HG03135 (cell line): ENCODE results near the gene KMT2C.
A peak's percentile ranks its signal among the peaks of the same experiment; 100 is the strongest.
"Not testable (repeated sequence)": the region's sequence is repeated elsewhere in the genome, so short reads cannot be mapped to it uniquely, and the experiment has no call there.

Source experiments
- ATAC-seq: cut with Tn5 transposase; IDR thresholded peaks from one replicate; pipeline ENCODE4 v1.9.1; 2021; ENCODE audit warnings: mild to moderate bottlenecking, moderate library complexity; ENCODE audit not compliant: unreplicated experiment

Gene KMT2C

DNA sequence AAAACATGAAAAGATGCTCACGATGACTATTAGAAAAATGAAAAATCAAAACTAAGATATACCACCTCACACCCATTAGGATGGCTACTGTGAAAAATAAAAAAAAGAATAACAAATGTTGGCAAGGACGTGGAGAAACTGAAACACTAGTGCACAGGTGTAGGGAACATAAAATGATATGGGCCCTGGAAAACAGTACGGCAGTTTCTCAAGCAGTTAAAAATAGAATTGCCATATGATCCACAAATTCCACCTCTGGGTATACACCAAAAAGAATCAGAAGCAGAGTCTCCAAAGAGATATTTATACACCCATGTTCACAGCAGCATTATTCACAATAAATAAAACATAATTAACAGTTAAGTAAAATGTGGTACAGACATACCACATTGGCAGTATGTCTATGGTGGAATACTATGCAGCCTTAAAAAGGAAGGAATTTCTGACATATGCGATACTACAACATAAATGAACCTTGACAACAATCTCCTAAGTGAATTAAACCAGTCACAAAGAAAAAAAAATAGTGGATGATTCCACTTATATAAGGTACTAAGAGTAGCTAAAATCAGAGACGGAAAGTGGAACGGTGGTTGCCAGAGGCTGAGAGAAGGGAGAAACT is 69.7 kb downstream of the KMT2C start:
- no peak for ATAC-seq

DNA sequence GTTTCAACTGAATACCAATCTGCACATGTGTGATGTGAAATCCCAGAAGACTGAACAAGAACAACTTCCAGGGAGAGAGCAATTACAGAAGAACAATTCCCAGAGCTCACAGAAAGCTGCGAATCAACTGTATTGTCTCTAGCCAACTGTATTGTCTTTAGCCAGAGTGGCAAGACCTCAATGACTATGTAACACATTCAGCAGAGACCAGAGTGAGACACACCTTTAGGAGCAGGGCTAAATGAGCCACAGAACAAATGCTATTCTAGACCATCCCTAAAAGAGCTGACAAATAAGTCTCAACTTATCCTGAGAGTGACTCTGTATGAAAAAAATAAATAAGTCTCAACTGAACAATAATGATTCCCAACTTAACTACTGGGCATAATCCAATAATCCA is 72.0 kb downstream of the KMT2C start:
- ATAC-seq, result no peak

DNA sequence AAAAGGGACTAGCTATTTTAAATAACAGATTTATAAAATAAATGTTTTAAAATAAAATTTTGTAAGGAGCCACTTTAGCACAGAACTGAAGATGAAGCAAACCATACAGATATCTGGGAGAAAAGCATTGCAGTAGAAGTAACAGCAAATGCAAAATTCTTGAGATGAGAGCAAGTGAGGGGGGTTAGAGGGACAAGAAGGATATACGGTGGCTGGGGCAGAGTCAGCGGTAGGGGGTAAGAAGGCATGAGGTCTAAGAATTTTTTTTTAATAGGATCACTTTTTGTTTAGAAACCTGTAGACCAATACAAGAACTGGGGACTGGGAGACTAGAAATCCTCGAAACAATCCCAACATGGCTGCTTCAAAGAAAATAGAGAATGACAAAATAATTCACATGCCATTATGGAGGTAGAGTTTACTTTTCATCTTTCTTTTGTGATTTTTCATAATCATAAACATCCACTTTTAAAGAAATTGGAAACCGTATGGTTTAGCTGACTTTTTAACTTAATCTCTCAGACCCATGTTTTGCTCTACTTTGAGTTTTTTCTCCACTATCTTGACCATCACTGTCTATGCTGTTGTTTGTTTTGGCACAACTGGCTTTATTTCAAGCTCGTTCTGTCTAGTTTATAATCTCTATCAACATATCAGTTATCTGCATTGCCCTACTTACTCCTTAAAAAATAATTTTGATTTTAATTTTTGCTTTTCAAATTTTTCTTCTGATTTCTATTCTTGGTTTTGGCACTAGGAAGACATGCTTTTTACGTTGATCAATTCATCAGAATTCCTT is 73.5 kb downstream of the KMT2C start:
- no peak for ATAC-seq

DNA sequence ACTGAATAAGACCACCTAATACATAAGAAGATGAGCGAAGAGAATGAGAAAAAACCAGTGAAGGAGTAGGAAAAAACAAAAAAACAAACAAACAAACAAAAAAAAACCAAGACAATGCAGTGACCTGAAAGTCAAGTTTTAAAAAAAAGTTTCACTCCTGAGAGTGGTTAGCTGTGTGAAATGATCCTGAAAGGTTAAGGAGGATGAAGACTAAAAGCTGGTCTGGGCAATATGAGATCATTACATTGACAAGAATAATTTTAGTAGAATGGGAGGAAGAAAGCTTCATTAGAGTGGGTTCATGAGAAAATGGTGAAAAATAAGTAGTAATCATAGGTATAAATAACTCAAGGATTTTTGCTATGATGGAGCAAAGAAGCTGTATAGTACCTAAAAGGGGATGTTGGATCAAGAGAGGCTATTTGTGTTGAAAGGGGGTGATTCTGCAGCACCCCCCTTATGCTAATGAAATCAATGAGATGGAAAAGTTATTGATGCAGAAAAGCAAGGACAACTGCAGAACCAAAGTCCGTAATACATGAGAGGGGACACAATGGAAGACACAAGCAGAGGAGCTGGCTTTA is 80.2 kb downstream of the KMT2C start:
- peak; percentile 51 for ATAC-seq

DNA sequence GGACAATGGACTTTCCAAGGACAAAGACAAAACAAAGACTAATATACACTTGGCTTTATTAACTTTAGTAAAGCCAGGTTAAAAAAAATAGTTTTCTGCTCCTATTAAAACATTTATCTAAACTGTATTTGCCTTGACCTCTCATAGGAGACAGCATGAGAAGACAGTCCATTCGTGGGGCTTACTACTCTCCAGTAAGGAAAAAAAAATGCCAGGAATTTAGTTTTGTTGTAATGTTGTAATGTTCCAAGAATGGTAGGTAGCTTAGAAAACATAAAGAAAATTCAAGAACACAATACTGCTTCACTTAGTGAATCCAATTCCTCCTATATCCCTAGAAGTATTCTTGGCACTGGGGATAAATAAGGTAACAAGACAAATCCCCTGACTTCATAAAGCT is 81.7 kb downstream of the KMT2C start:
- no peak for ATAC-seq

DNA sequence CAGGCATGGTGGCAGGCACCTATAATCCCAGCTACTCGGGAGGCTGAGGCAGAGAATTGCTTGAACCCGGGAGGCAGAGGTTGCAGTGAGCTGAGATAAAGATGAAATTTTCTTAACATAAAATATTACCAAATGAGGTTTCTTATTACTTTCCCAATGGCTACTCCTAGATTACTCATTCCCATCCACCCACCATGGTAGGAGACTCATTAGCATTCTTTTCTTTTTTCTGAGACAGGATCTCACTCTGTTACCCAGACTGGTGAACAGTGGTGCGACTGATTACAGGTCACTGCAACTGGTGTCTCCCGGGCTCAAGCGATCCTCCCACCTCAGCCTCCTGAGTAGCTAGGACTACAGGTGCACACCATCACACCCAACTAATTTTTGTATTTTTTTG is 82.5 kb downstream of the KMT2C start:
- ATAC-seq, result not testable (repeated sequence)

DNA sequence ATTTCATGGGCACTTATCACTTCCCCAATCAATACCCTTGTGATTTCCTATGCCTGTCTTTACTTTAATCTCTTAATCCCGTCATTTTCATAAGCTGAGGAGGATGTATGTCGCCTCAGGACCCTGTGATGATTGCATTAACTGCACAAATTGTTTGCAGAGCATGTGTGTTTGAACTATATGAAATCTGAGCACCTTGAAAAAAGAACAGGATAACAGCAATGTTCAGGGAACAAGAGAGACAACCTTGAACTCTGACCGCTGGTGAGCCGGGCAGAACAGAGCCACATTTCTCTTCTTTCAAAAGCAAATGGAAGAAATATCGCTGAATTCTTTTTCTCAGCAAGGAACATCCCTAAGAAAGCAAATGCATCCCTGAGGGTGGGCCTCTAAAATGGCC is 84.1 kb downstream of the KMT2C start:
- ATAC-seq, result not testable (repeated sequence)

DNA sequence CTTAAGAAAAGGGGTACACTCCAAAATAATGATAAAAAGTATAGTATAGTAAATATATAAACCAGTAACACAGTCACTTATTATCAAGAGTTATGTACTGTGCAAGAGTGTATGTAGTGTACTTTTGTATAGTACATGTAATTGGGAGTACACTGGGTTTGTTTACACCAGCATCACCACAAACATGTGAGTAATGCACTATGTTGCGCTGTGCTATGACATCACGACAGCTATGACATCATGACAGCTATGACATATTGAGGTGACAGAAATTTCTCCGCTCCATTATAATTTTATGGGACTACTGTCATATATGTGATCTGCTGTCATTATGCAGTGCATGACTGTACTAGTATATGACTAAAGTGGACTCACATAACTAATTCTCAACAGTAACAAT is 84.6 kb downstream of the KMT2C start:
- no peak for ATAC-seq

DNA sequence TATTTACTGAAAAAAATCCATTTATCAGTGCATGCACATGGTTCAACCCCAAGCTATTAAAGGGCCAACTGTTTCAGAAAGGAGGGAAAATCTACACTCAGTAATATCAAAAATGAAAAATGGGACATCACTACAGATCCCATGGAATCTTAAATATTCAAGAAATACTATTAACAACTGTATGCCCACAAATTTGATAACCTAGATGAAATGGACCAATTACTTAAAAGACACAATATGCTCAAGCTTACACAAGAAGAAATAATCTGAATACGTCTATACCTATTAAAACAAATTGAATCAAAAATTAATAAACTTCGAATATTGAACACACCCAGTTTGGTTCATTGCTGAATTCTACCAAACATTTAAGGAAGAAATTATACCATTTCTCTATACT is 87.9 kb downstream of the KMT2C start:
- ATAC-seq, result no peak

DNA sequence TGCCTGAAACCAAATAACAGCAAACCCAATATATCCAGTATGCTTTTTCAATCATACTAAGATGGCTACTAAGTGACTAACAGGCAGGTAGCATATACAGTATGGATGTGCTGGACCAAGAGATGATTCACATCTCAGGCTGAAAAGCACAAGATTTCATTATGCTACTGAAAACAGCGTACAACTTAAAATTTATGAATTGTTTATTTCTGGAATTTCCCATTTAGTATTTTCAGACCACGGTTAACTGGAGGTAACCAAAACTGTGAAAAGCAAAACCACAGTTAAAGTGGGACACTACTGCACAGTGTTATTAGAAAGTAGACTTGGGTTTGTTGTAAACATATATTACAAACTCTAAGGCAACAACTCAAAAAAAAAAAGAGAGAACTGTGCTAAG is 91.5 kb downstream of the KMT2C start:
- no peak for ATAC-seq

DNA sequence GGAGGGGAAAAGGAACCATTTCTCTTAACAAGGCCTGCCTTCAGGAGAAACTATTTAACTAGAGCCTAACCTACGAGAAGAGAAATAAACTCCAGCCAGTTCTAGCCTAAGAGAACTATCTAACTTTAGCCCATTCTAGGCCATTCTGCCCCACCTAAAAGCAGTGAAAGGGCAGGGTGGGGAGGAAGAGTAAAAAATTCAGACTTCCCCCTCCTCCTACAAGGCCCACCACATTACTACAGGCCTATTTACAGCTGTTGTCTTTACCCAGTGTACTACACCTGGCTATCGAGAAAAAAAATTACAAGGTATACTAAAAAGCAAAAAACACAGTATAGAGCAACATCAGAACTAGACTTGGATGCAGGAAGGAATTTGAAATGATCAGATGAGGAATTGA is 93.0 kb downstream of the KMT2C start:
- no peak for ATAC-seq

DNA sequence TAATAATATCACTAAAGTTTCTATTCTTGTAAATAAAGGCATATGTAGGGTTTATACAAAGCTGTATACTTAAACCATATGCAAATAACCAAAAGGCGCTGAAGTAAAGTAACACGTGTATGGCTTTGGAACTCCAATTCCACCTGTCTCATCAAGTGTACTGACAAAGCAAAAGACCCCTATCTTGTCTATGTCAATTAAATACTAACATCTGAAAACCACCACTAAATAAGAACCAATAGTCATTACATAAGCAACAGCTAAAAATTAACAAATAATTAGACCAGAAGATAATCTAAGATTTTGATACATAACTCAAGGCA is 93.9 kb downstream of the KMT2C start:
- no peak for ATAC-seq

DNA sequence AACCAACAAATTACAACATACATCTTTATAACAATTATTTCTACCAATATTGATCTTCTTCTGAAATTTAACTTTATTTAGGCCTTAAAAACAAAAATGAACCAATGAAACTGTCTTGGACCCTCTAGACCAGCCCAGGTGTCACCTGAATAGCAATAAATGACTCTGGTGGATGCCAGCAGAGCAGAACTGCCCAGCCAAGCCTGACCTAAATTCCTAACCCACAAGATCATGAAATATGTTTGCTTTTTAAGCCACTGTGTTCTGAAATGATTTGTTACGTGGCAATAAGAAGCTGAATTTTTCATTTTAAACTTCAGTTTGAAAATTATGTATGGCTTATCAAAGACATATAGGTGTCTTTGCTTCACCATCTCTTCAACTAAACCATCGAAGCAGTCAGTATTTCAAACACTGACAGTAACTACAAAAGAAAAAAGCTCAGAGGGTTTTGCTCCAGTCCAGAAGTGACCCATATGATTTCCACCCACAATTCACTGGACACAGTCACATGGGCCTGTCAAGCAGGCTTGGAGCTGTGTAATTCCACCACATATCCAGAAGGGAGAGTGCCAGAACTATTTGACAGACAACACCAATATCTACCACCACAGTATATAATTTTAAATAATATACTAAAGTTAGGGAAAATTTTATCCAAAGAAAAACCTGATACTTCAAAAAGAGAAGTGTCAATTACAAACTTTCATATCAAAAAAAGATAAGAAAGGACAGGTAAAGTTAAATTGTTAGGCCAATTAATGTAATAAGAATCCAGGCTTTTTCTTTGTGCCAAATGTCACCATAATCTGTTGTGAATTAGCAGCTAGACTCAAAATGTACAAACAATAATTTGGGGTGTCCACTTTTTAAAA is 94.5 kb downstream of the KMT2C start:
- ATAC-seq, result peak; percentile 58

DNA sequence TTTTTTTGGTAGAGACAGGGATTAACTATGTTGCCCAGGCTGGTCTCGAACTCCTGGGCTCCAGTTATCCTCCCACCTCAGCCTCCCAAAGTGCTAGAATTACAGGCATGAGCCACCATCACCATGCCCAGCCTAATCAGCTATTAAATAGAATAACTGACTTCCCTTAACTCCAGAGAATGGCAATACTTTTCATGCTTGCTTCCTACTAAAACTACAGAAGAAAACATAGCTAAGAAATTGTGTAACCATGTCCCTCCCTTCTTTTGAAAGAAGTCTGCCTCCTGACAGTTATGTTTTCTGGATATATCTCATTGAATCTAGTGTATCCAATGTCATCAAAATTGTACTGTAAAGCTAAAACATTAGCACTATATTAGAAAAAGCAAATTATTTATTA is 95.6 kb downstream of the KMT2C start:
- ATAC-seq, result no peak

DNA sequence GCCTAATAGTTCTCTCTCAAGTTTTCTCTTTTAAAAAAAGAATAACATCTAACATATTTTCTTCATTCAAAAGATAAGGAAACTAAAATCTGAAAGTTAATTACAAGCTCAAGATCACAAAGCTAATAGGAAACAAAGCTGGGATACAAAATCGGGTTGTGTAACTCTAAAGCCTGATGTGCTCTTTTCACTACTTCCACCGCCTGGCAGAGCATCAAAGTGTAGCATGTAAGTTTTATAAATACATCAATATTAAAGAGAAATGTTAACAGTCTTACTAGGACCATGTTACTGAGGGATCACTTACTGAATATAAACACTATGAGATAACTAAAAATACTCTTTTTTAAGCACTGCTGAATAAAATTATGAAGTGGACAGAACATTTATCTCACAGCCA is 97.2 kb downstream of the KMT2C start:
- ATAC-seq, result no peak

DNA sequence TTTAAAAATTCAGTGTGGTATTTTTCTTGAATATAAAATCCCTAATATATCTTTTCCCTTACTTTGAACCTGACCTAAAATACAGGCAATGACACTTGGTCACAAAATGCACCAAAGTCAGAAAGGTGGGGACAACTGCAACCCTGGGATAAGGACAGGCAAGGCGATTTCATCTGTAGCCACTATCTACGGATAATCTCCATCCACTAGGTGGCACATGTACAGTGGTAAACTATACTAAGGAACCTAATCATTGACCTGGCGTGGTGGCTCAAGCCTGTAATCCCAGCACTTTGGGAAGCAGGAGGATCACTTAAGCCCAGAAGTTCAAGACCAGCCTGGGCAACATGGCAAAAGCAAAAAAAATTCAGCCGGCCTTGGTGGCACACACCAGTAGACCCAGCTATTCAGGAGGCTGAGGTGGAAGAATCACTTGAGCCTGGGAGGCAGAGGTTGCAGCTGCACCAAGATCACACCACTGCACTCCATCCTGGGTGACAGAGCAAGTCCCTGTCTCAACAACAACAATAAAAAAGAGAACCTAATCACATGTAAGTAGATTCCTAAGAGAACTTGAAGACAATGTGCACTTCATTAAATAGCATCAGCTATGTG is 98.9 kb downstream of the KMT2C start:
- ATAC-seq, result no peak

DNA sequence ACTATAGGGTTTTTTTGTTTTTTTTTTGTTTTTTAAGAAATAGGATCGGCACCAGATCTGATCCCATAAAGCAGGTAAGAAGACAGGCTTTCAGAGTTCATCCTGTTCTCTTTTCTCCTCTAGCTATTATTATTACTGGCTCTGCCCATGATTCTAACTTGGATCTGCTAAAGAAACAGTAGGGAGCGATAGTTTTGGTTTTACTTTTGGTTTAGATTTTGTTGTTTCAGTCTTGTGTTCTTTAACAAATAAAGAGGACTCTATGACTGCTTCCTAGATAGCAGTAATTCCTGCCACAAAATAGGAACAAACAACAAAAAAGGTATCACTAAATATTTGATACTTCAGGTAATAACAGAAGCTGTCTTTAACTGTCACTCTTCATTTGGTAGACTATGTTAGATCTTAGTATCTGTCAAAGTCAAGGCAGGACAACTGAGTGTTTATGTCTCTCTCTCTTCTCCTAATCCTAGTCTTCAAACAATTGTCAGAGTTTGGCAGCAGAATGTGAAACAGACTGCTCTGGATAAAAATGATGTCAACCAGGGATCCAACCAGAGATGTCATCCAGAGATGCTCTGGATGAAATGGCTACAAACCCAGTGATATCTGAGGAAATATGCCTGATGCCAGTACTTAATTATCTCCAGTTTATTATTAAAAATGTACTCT is 99.8 kb downstream of the KMT2C start:
- peak; percentile 55 for ATAC-seq

DNA sequence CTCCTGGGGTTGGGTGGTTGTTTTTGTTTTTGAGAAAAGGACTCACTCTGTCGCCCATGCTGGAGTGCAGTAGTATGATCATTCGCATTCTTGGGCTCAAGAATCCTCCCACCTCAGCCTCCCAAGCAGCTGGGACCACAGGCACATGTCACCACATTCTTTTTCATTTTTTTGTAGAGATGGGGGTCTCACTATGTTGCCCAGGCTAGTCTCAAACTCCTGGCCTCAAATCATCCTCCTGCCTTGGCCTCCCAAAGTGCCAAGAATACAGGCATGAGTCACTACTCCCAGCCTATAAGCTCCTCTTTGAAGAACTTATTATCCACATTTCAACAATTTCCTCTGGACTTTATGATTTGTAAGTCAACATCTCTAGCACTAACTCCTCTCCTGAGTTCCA is 102.7 kb downstream of the KMT2C start:
- no peak for ATAC-seq

DNA sequence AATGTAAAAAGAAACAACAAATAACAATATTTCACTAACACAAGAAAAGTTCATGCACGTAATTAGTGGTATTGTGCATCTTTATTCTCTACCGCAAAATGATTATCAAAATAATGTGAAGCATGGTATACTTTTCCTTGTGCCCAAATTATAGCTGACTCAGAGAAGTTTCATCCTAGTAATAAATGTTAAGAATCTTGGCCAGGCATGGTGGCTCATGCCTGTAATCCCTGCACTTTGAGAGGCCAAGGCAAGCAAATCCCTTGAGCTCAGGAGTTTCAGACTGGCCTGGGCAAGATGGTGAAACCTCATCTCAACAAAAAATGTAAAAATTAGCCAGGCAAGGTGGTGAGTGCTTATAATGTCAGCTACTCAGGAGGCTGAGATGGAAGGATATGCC is 105.0 kb downstream of the KMT2C start:
- ATAC-seq, result no peak

DNA sequence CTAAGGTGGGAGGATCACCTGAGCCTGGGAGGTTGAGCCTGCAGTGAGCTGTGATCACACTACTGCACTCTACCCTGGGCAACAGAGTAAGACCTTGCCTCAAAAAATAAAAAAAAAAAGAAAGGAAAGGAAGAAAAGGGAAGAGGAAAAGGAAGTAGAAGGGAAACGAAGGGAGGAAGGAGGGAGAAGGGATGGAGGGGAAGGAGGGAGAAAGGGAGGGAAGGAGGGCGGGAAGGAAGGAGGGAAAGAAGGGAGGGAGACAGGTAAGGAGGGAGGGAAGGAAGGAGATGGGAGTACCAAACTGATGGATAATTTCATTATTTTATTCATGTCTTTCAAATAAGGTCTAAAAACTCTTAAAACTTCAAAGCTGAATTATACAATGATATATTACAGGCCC is 106.3 kb downstream of the KMT2C start:
- no peak for ATAC-seq

DNA sequence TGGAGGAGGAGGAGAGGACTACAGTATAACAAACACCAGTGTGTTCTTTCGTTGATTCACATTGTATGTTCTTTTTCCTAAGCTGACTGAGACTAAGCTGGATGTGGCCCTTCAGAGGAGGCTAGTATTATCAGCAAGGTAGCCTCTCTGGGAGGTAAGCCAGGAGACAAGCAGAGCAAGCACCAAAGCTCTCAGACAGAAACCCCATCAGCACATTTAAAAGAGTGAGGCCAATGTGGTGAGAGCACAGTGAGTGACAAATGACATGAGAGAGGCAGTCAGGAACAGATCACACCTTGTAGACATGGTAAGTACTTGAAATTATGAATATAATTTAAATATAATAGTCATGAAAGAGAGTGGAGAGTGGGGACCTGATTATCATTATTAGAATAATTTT is 107.6 kb downstream of the KMT2C start:
- ATAC-seq, result no peak
